GM10248 (cell line): ENCODE results near the gene KIAA0825.

Experiments
- CTCF ChIA-PET: fragments of 300-600 bp; sonication (Branson Sonifier 250); formaldehyde crosslinking; extraction: SDS; loops from one replicate; lab custom pipeline; 2021; ENCODE audit warnings: antibody characterized with exemption; lab: Yijun Ruan, JAX
- POLR2A ChIA-PET: fragments of 350-650 bp; sonication (Branson Sonifier 250); formaldehyde crosslinking; extraction: SDS; loops from one replicate; lab custom pipeline; 2020; ENCODE audit warnings: antibody characterized with exemption; lab: Yijun Ruan, JAX
- DNase-seq: peaks from one replicate; pipeline ENCODE4 v3.0.0; 2012; ENCODE audit errors: extremely low spot score
- CTCF ChIP-seq: IDR thresholded peaks from 2 replicates; pipeline ENCODE4 v1.5.1; 2012; ENCODE audit warnings: mild to moderate bottlenecking, low read depth; ENCODE audit errors: extremely low read depth, missing control alignments, control extremely low read depth

The KIAA0825 gene

GRCh38 chr5:94388773-94389514 lies 229.5 kb downstream of the KIAA0825 start:
- TF ChIP-seq CTCF: no peak
- ChIA-PET POLR2A (interaction anchor here (1.0 kb wide), 1 partner anchor 110 kb away, joined by 4 read pairs; no protein-coding TSS in a partner anchor), CTCF (interaction anchor here (1.2 to 2.0 kb wide), 3 partner anchors 9 to 15 kb away, joined by 4 read pairs; no protein-coding TSS in a partner anchor)
- DNase-seq: no peak

GRCh38 chr5:94385767-94386166 lies 232.6 kb downstream of the KIAA0825 start:
- no peak for DNase-seq
- TF ChIP-seq CTCF: no peak
- POLR2A ChIA-PET: no interaction called here
- CTCF ChIA-PET: interaction anchor here (1.1 kb wide), 1 partner anchor 12 kb away, joined by 3 read pairs; no protein-coding TSS in a partner anchor

GRCh38 chr5:94378062-94378461 lies 240.3 kb downstream of the KIAA0825 start:
- POLR2A ChIA-PET: no interaction called here
- TF ChIP-seq CTCF: no peak
- CTCF ChIA-PET: no interaction called here
- DNase-seq: no peak

- ChIA-PET POLR2A (no interaction called here), CTCF (interaction anchor here (1.3 to 1.6 kb wide), 2 partner anchors 11 to 14 kb away, joined by 4 to 5 read pairs; no protein-coding TSS in a partner anchor)
- DNase-seq: no peak
- no peak for TF ChIP-seq CTCF
Measured at GRCh38 chr5:94376672-94377345, 241.6 kb downstream of the KIAA0825 start.

- ChIA-PET CTCF (interaction anchor here (0.8 to 1.6 kb wide), 4 partner anchors 8 to 17 kb away, joined by 3 to 5 read pairs (median 4); no protein-coding TSS in a partner anchor), POLR2A (no interaction called here)
- no peak for TF ChIP-seq CTCF
- no peak for DNase-seq
Measured at GRCh38 chr5:94375801-94376200, 242.6 kb downstream of the KIAA0825 start.

- ChIA-PET CTCF (no interaction called here), POLR2A (no interaction called here)
- DNase-seq: no peak
- no peak for TF ChIP-seq CTCF
Measured at GRCh38 chr5:94374336-94374735, 244.1 kb downstream of the KIAA0825 start.
